PC-3 (cell line): ENCODE measurements around the gene TM9SF4.

Experiments used
- CTCF ChIP-seq: fragments of 300-600 bp; sonication (generic); conservative IDR thresholded peaks from 2 replicates; pipeline ENCODE4 v1.5.1; 2017; ENCODE audit warnings: antibody characterized with exemption, low read depth, mild to moderate bottlenecking, low read length
- EZH2 ChIP-seq: fragments of 300-600 bp; sonication (generic); IDR thresholded peaks from one replicate; pipeline ENCODE4 v1.6.1; 2017; ENCODE audit warnings: antibody characterized with exemption, mild to moderate bottlenecking, low read length; ENCODE audit not compliant: unreplicated experiment
- EZH2phosphoT487 ChIP-seq: fragments of 300-600 bp; sonication (generic); IDR thresholded peaks from 2 replicates; pipeline ENCODE4 v1.6.1; 2018; ENCODE audit warnings: mild to moderate bottlenecking, antibody characterized with exemption, low read length, borderline replicate concordance

GRCh38 chr20:32134026-32134425 lies 24.5 kb downstream of the TM9SF4 start:
- no peak for TF ChIP-seq CTCF
- TF ChIP-seq EZH2 = no peak
- no peak for TF ChIP-seq EZH2phosphoT487
